PC-3 (cell line): ENCODE results near the gene ATN1.
"Not testable (repeated sequence)": the region's sequence is repeated elsewhere in the genome, so short reads cannot be mapped to it uniquely, and the experiment has no call there.

Source experiments
- CTCF ChIP-seq: fragments of 300-600 bp; sonication (generic); conservative IDR thresholded peaks from 2 replicates; pipeline ENCODE4 v1.5.1; 2017; ENCODE audit warnings: antibody characterized with exemption, low read depth, mild to moderate bottlenecking, low read length
- EZH2 ChIP-seq: fragments of 300-600 bp; sonication (generic); IDR thresholded peaks from one replicate; pipeline ENCODE4 v1.6.1; 2017; ENCODE audit warnings: antibody characterized with exemption, mild to moderate bottlenecking, low read length; ENCODE audit not compliant: unreplicated experiment

- not testable (repeated sequence) for TF ChIP-seq CTCF, EZH2
Observed at GRCh38 chr12:6908141-6908540, 19.6 kb upstream of the ATN1 start.
